GM12878 (cell line): ENCODE results near the gene CYP3A4. TPM values are rescaled to one million over a fixed set of nuclear protein-coding genes. Genes with fewer than 3 reads are reported as not detected.

Experiments used
- ATAC-seq: fragments of 200-7000 bp; cut with Tn5 transposase; 3 replicates; pipeline ENCODE4 v1.9.1; 2020; ENCODE audit warnings: mild to moderate bottlenecking, moderate library complexity
- BruUV-seq: library from RNA; stranded (reverse); fragments of 400-500 nt; replicated peaks from 2 replicates; lab custom pipeline; 2021; lab: Mats Ljungman, UMichigan
- CTCF ChIA-PET: fragments of 300-600 bp; sonication (Branson Sonifier 250); formaldehyde crosslinking; extraction: SDS; loops from one replicate; lab custom pipeline; 2021; ENCODE audit warnings: inconsistent platforms; lab: Yijun Ruan, JAX
- POLR2A ChIA-PET: fragments of 350-600 bp; formaldehyde crosslinking; extraction: SDS; loops from one replicate; lab custom pipeline; 2021; ENCODE audit warnings: inconsistent platforms; lab: Charles Lee
- RAD21 ChIA-PET: fragments of 300-600 bp; sonication (Branson Sonifier 250); formaldehyde crosslinking; loops from one replicate; lab custom pipeline; 2023; ENCODE audit warnings: antibody characterized with exemption; ENCODE audit not compliant: unreplicated experiment; lab: Charles Lee
- SMC1A ChIA-PET: fragments of 300-600 bp; sonication (Branson Sonifier 250); formaldehyde crosslinking; loops from one replicate; lab custom pipeline; 2023; ENCODE audit not compliant: unreplicated experiment, uncharacterized antibody; lab: Charles Lee
- DNase-seq: peaks from one replicate; pipeline ENCODE4 v3.0.0-alpha.2; 2011; ENCODE audit warnings: low read depth, low spot score
- FAIRE-seq: peaks from 3 replicates; lab custom pipeline; 2011; peaks lifted over from hg19 to GRCh38; lab: Jason Lieb, UNC
- H2AFZ ChIP-seq: 2 replicates; pipeline ENCODE4 v1.6.0; 2011; ENCODE audit warnings: low read depth, low read length, control low read depth; ENCODE audit not compliant: control insufficient read depth
- H3K27ac ChIP-seq: 2 replicates; pipeline ENCODE4 v1.5.1; 2011; ENCODE audit warnings: control low read depth; ENCODE audit not compliant: control insufficient read depth, insufficient read depth
- H3K27me3 ChIP-seq, 2 experiments: replicated peaks in 1 of 2; 2 replicates each; pipeline versions ENCODE4 v1.6.0 to v1.6.1; 2011; ENCODE audit warnings: low read length in 1 of 2; ENCODE audit not compliant: control insufficient read depth in 2 of 2, insufficient read depth in 2 of 2
- H3K36me3 ChIP-seq, 2 experiments: 2 replicates each; pipeline ENCODE4 v1.5.1; 2011; ENCODE audit warnings: low read length in 1 of 2; ENCODE audit not compliant: control insufficient read depth in 2 of 2, insufficient read depth in 2 of 2
- H3K4me1 ChIP-seq: 2 replicates; pipeline ENCODE4 v1.6.1; 2011; ENCODE audit warnings: mild to moderate bottlenecking, low read length, moderate library complexity, mixed read lengths; ENCODE audit not compliant: control insufficient read depth, insufficient read depth
- H3K4me2 ChIP-seq: 2 replicates; pipeline ENCODE4 v1.6.0; 2011; ENCODE audit warnings: control low read depth; ENCODE audit not compliant: control insufficient read depth, insufficient read depth
- H3K4me3 ChIP-seq: fragments of 200-600 bp; sonication (generic); 2 replicates; pipeline ENCODE4 v1.5.1; 2016
- H3K79me2 ChIP-seq: 2 replicates; pipeline ENCODE4 v1.6.0; 2011; ENCODE audit warnings: low read length; ENCODE audit not compliant: control insufficient read depth, insufficient read depth
- H3K9ac ChIP-seq: 2 replicates; pipeline ENCODE4 v1.8.0; 2011; ENCODE audit warnings: low read length, control low read depth, mixed read lengths; ENCODE audit not compliant: control insufficient read depth, insufficient read depth
- H3K9me3 ChIP-seq: replicated peaks from 3 replicates; pipeline ENCODE4 v1.5.1; 2011; ENCODE audit warnings: mild to moderate bottlenecking, low read length; ENCODE audit not compliant: control insufficient read depth, insufficient read depth
- H4K20me1 ChIP-seq: 2 replicates; pipeline ENCODE4 v1.6.0; 2011; ENCODE audit not compliant: control insufficient read depth, insufficient read depth
- BACH1 ChIP-seq: fragments of 450-650 bp; IDR thresholded peaks from 2 replicates; pipeline ENCODE4 v1.6.1; 2017; ENCODE audit warnings: mild to moderate bottlenecking, borderline replicate concordance
- CBX3 ChIP-seq: fragments of 200-600 bp; sonication (generic); IDR thresholded peaks from 2 replicates; pipeline ENCODE4 v1.6.1; 2016; ENCODE audit warnings: low read depth, borderline replicate concordance
- E4F1 ChIP-seq: fragments of 450-650 bp; IDR thresholded peaks from 2 replicates; pipeline ENCODE4 v1.6.1; 2018; ENCODE audit warnings: borderline replicate concordance, mild to moderate bottlenecking; ENCODE audit not compliant: partially characterized antibody
- EED ChIP-seq: sonication (generic); IDR thresholded peaks from 2 replicates; pipeline ENCODE4 v1.6.1; 2016; ENCODE audit warnings: antibody characterized with exemption, low read depth
- ELK1 ChIP-seq: IDR thresholded peaks from 2 replicates; pipeline ENCODE4 v1.6.1; 2012; ENCODE audit warnings: low read depth, low read length, improper control_type of control experiment
- ETV6 ChIP-seq, 2 experiments: fragments of 450-650 bp in 1 of 2; IDR thresholded peaks in 1 of 2; conservative IDR thresholded peaks in 1 of 2; 2 replicates each; pipeline ENCODE4 v1.6.1; 2014; ENCODE audit warnings: antibody characterized with exemption in 1 of 2, borderline replicate concordance in 1 of 2, low read depth in 1 of 2, mild to moderate bottlenecking in 1 of 2, moderate library complexity in 1 of 2
- IRF4 ChIP-seq: IDR thresholded peaks from 2 replicates; pipeline ENCODE4 v1.6.1; 2011; ENCODE audit warnings: low read depth, low read length
- JUNB ChIP-seq: IDR thresholded peaks from 2 replicates; pipeline ENCODE4 v1.6.1; 2016; ENCODE audit warnings: antibody characterized with exemption, mild to moderate bottlenecking
- MEF2B ChIP-seq: fragments of 450-650 bp; IDR thresholded peaks from 2 replicates; pipeline ENCODE4 v1.6.1; 2018; ENCODE audit warnings: mild to moderate bottlenecking, moderate library complexity; ENCODE audit not compliant: partially characterized antibody, poor library complexity, severe bottlenecking
- PKNOX1 ChIP-seq: fragments of 450-650 bp; IDR thresholded peaks from 2 replicates; pipeline ENCODE4 v1.6.1; 2016; ENCODE audit warnings: mild to moderate bottlenecking
- RAD51 ChIP-seq: fragments of 450-650 bp; IDR thresholded peaks from 2 replicates; pipeline ENCODE4 v1.6.1; 2016; ENCODE audit warnings: moderate library complexity, mild to moderate bottlenecking, inconsistent platforms
- SIN3A ChIP-seq: IDR thresholded peaks from 2 replicates; pipeline ENCODE4 v1.6.1; 2012; ENCODE audit warnings: low read depth, low read length, improper control_type of control experiment
- TAF1 ChIP-seq: IDR thresholded peaks from 2 replicates; pipeline ENCODE4 v1.6.1; 2011; ENCODE audit warnings: mild to moderate bottlenecking, low read depth, low read length, borderline replicate concordance
- YBX1 ChIP-seq: fragments of 450-650 bp; IDR thresholded peaks from 2 replicates; pipeline ENCODE4 v1.6.1; 2016; ENCODE audit warnings: antibody characterized with exemption
- ZNF217 ChIP-seq: fragments of 450-650 bp; IDR thresholded peaks from 2 replicates; pipeline ENCODE4 v1.6.1; 2017; ENCODE audit warnings: antibody characterized with exemption, mild to moderate bottlenecking
- ZNF274 ChIP-seq: IDR thresholded peaks from one replicate; pipeline ENCODE4 v1.8.0; 2011; ENCODE audit not compliant: insufficient read length, insufficient read depth
- ZNF384 ChIP-seq: IDR thresholded peaks from 2 replicates; pipeline ENCODE4 v1.6.1; 2012; ENCODE audit warnings: low read depth, mild to moderate bottlenecking, low read length, improper control_type of control experiment, borderline replicate concordance
- WGBS: methylation state at CpG from one replicate; pipeline ENCODE4 v1.1.6; 2016; ENCODE audit warnings: low lambda C conversion rate; ENCODE audit not compliant: insufficient replicate concordance, insufficient coverage; ENCODE audit errors: missing lambda C conversion rate; 5-methylcytosine and 5-hydroxymethylcytosine counted together
- in situ Hi-C: fragments of 300-500 bp; cut with MboI; formaldehyde crosslinking; loops from 9 replicates; pipeline ENCODE4 v1.14.3; 2018; ENCODE audit warnings: mixed read lengths
- intact Hi-C: fragments of 100-400 bp; cut with micrococcal nuclease; formaldehyde crosslinking; loops from one replicate; pipeline ENCODE4 v1.14.2; 2022; ENCODE audit not compliant: unreplicated experiment
- polyA plus RNA-seq, 11 experiments: library from polyadenylated mRNA; depleted of rRNA in 4 of 11; unstranded in 6 of 11; stranded (reverse) in 5 of 11; fragments of >200 nt; fragmentation: Nextera tagmentation in 4 of 11; fragmentation: Illumina TruSeq in 1 of 11; extraction: Ambion mirVana in 4 of 11; extraction: Trizol in 1 of 11; gene quantifications; 1 replicate in 1 of 11; 2 replicates in 10 of 11; pipeline versions ENCODE4 v1.2.1 to v1.2.3, GENCODE V29; 2011 to 2016; ENCODE audit warnings: inconsistent platforms in 2 of 11, missing spikeins in 2 of 11, low read depth in 1 of 11
- total RNA-seq, 4 experiments: library from RNA; depleted of rRNA in 3 of 4; stranded (reverse); fragments of >200 nt in 3 of 4; fragmentation: Illumina TruSeq in 1 of 4; extraction: Trizol in 1 of 4; gene quantifications; 2 replicates each; pipeline versions ENCODE4 v1.2.1 to v1.2.3, GENCODE V29; 2013 to 2021

CYP3A4 gene
- total and polyA plus RNA-seq, 10 of the 15 experiments (the other 5 are each of a cell fraction or from before 2014, with no cell fraction given) = 0.02 to 0.21 (median 0.04) TPM; not detected in 7

GRCh38 chr7:99824091-99824490 lies 40.1 kb upstream of the CYP3A4 start:
- Histone ChIP-seq H3K79me2 (no peaks in the 10 kb centered on the region), H3K27me3 (no peaks in the 10 kb centered on the region), H3K4me3 (no peak overlapping the region), H3K9me3 (no peaks in the 10 kb centered on the region; the same call in 2 of the 3 replicates), H2AFZ (no peak overlapping the region), H3K36me3 (no peaks in the 10 kb centered on the region), H3K9ac (no peak overlapping the region), H3K27ac (no peak overlapping the region), H4K20me1 (no peaks in the 10 kb centered on the region), H3K4me1 (no peaks in the 10 kb centered on the region), H3K4me2 (no peak overlapping the region)
- ATAC-seq (no peak), DNase-seq (no peak), FAIRE-seq (no peak)
- TF ChIP-seq PKNOX1 = no peak
- no peak for TF ChIP-seq ELK1
- TF ChIP-seq BACH1 = no peak
- no peak for TF ChIP-seq ETV6 (conservative IDR thresholded peaks at IDR 0.05 in 1 of 2, IDR thresholded peaks at IDR 0.05 in 1 of 2; ENCODE audit: borderline replicate concordance in 1 of 2, low read depth in 1 of 2)
- TF ChIP-seq SIN3A = no peak
- TF ChIP-seq IRF4 = no peak
- no peak for TF ChIP-seq ZNF274
- no peak for TF ChIP-seq YBX1
- TF ChIP-seq RAD51 = no peak
- TF ChIP-seq EED = no peak
- no peak for TF ChIP-seq ZNF384
- no peak for TF ChIP-seq JUNB
- TF ChIP-seq CBX3 = no peak
- no peak for TF ChIP-seq E4F1
- no peak for TF ChIP-seq MEF2B
- no peak for TF ChIP-seq ZNF217
- no peak for TF ChIP-seq TAF1
- ChIA-PET RAD21 (no interaction called here), SMC1A (interaction anchor here (1.2 kb wide), 1 partner anchor 31 kb away, joined by 3 read pairs; no protein-coding TSS in a partner anchor), POLR2A (no interaction called here), CTCF (no interaction called here)
- in situ Hi-C loops = no loop called here
- intact Hi-C loops = no loop called here
- 80% methylated on average over 3 of the region's 3 CpGs for WGBS
- BruUV-seq = no TSS peak
